AG09319 (cell line): ENCODE data around the gene PSAT1.

ENCODE experiments used
- DNase-seq: peaks from one replicate; pipeline ENCODE4 v3.0.0-alpha.2; 2010; ENCODE audit warnings: low read depth; ENCODE audit errors: extremely low read depth
- CTCF ChIP-seq: IDR thresholded peaks from 2 replicates; pipeline ENCODE4 v1.5.1; 2011; ENCODE audit warnings: low read depth, mild to moderate bottlenecking, inconsistent platforms, low read length, moderate library complexity

Gene PSAT1

GRCh38 chr9:78294290-78295176 is 2.4 kb upstream of the PSAT1 start:
- no peak for DNase-seq
- no peak for TF ChIP-seq CTCF

GRCh38 chr9:78295177-78295575 is 1.7 kb upstream of the PSAT1 start:
- DNase-seq = no peak
- no peak for TF ChIP-seq CTCF

GRCh38 chr9:78295731-78296130 is 1.2 kb upstream of the PSAT1 start:
- no peak for TF ChIP-seq CTCF
- DNase-seq = no peak

- TF ChIP-seq CTCF = no peak
- no peak for DNase-seq
These were observed 578 bp upstream of the PSAT1 start for GRCh38 chr9:78296201-78296892.

GRCh38 chr9:78297672-78297961 is 692 bp downstream of the PSAT1 start:
- TF ChIP-seq CTCF = no peak
- DNase-seq = no peak

- TF ChIP-seq CTCF = no peak
- DNase-seq = no peak
These were observed 1.3 kb downstream of the PSAT1 start for GRCh38 chr9:78298046-78298765.

- no peak for TF ChIP-seq CTCF
- no peak for DNase-seq
These were observed 3.3 kb downstream of the PSAT1 start for GRCh38 chr9:78300209-78300608.
